A673 (cell line): Measurements from ENCODE around the gene SYNC.

Experiments used
- CTCF ChIP-seq: fragments of 300-800, 200-600 bp; sonication (generic); conservative IDR thresholded peaks from 2 replicates; pipeline ENCODE4 v1.5.1; 2017; ENCODE audit warnings: low read depth, mild to moderate bottlenecking, antibody characterized with exemption, low read length, moderate library complexity, mixed read lengths
- EZH2 ChIP-seq: fragments of 200-600 bp; sonication (generic); IDR thresholded peaks from 2 replicates; pipeline ENCODE4 v1.6.1; 2017; ENCODE audit warnings: borderline replicate concordance, low read depth, mild to moderate bottlenecking, mixed read lengths, antibody characterized with exemption, low read length; ENCODE audit not compliant: poor library complexity, severe bottlenecking

GRCh38 chr1:32743380-32744070, 41.0 kb upstream of the SYNC start:
- TF ChIP-seq CTCF (no peak), EZH2 (no peak)
